GM21367 (cell line): ENCODE results near the gene SLC22A15.
"Not testable (repeated sequence)": the region's sequence is repeated elsewhere in the genome, so short reads cannot be mapped to it uniquely, and the experiment has no call there.

Experiments used
- ATAC-seq: cut with Tn5 transposase; IDR thresholded peaks from one replicate; pipeline ENCODE4 v1.9.1; 2021; ENCODE audit not compliant: unreplicated experiment

SLC22A15 gene

GRCh38 chr1:115976062-115976920 lies at the start of gene SLC22A15:
Gene SLC22A15, plus strand, starts transcription at chr1:115976513. Its CDS starts 115 bp downstream, at chr1:115976628.
- peak; percentile 87 for ATAC-seq

DNA sequence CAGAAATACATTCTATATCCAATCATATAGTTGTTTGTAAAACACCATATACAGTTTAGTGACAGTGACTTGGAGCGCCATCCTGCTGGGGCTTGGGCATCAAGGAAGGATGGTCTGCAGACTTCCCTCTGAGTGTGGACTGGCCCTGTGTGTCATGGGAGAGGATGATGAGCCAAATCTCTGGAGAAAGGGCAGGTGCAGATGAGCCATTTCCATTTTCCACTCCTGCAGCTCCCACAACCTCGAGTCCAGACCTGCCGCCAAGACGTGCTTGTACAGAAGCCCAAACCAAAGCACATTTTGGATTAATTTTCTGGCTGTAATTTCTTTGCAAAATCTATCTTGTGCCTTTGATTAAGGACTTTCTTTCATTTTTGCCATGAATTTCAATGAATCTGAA lies 48.3 kb upstream of the SLC22A15 start:
- no peak for ATAC-seq

- no peak for ATAC-seq
These were observed 46.4 kb upstream of the SLC22A15 start for GRCh38 chr1:115929881-115930280.

DNA sequence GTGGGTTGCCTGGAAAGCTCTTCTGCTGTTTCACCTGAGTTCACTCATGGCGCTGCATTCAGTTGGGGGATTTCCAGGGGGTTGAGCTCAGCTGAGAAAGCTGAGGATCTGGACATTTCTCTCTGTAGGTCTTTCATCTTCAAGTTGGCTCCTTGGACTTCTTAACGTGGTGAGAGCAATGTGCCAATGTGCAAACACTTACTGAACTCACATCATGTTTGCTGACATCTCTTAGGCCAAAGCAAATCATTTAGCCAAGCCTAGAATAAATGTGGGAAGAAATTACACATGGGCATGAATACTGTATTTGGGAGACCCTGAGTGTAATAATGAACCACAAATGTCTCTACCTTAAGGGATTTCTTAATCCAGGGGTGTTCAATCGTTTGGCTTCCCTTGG lies 42.7 kb upstream of the SLC22A15 start:
- ATAC-seq = no peak

DNA sequence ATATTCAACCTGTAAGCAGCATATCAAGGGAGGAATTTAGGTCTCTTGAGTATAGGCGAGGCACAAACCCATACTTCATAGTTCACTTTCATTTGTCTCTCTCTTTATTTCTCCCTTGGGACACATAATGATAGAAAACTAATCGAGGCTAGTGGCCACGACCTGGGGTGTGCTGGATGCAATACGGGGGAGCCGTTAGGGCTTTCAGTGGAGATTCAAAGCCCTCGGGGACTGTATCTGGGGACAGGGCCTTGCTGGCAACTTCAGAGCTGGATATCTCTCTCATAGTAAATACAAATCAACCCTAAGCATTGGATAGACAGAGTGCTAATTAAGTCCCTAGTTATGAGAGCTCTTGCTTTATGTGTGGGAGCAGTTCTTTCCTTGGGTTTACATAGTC lies 36.9 kb upstream of the SLC22A15 start:
- no peak for ATAC-seq

GRCh38 chr1:115946116-115946515 lies 30.2 kb upstream of the SLC22A15 start:
- no peak for ATAC-seq

DNA sequence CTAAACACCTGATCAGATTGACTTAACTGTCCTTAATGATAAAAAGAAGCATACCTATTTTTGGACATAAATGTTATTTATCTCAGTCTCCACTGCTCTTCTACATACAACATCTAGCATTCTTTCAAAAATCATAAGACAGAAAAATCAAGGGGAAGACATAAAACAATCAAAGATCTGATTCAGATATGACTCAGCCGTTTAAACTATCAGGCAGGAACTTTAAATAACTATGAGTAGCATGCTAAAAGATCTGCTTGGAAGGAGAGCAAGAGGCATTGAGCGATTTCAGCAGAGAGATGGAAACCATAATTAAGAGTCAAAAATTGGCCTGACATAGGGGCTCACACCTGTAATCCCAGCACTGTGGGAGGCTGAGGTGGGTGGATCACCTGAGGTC lies 27.2 kb upstream of the SLC22A15 start:
- ATAC-seq = no peak

DNA sequence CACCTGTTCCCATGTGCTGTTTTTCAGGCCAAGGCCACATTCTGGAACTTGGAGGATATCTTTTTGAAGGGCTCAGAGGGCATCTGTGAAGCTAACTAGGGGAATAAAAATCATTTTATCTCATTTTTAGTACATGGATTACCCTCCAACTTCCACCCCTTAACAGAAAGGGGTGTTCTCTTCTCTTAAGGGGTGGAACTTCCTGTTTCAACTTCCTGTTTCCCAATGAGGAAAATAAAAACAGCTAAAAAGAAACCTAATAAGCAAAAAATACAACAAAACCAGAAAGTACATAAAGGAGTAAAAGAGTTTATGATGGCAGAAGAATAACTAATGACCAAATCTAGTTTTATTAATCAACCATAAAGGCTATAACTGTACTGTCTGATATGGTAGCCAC lies 24.8 kb upstream of the SLC22A15 start:
- ATAC-seq = no peak

DNA sequence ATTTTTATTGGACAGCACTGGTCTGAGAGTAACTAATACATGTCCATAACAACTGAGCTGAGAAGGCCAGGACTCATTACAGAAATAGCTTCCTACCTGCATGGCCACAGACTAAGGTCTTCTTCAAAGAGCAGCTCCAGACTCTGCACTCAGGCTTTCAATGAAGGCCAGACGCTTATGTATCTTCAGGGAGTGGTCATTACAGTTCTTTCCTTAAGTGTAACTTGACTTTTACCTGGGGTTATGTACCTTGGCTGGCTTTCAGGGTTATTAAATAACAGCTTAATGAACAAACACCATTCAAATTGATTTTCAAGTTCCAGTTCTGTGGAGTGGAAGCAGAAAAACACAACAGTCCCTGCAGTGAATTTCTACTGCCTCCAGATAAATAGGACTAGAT lies 23.8 kb upstream of the SLC22A15 start:
- no peak for ATAC-seq

DNA sequence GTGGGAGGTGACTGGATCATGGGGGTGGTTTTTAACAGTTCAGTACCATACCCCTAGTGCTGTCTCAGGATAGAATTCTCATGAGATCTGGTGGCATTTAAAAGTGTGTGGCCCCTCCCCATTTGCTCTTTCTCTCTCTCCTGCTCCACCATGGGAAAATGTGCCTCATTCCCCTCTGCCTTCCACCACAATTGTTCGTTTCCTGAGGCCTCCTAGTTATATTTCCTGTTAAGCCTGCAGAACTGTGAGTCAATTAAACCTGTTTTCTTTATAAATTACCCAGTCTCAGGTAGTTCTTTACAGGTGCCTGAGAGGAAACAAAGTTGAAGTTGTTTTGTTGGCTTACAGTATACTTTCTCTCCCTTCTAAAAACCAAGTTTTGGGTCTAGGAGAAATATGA lies 23.1 kb upstream of the SLC22A15 start:
- ATAC-seq = no peak

DNA sequence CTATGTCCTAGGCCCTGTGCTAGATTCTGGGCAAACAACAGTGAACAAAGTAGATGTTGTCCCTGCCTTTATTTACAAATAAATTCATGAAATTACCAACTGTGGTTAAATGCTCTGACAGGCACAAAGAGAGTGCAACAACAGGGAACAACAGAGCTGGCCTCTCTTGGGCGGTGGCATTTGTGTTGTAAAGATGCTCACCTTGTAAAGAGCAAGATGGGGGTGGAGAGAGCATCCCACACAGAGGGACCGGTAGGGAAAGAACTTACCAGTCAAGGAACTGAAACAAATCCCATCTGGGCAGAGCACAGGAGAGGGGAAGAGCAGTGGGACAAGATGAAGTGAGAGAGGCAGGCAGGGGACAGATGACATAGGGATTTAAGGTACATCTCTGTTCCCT lies 21.6 kb upstream of the SLC22A15 start:
- ATAC-seq = no peak

- ATAC-seq = no peak
These were observed 21.1 kb upstream of the SLC22A15 start for GRCh38 chr1:115955228-115955627.

- ATAC-seq = no peak
These were observed 17.4 kb upstream of the SLC22A15 start for GRCh38 chr1:115958866-115959265.

GRCh38 chr1:115969509-115969908 lies 6.8 kb upstream of the SLC22A15 start:
- no peak for ATAC-seq

- ATAC-seq = not testable (repeated sequence)
These were observed 4.5 kb upstream of the SLC22A15 start for GRCh38 chr1:115971778-115972177.

DNA sequence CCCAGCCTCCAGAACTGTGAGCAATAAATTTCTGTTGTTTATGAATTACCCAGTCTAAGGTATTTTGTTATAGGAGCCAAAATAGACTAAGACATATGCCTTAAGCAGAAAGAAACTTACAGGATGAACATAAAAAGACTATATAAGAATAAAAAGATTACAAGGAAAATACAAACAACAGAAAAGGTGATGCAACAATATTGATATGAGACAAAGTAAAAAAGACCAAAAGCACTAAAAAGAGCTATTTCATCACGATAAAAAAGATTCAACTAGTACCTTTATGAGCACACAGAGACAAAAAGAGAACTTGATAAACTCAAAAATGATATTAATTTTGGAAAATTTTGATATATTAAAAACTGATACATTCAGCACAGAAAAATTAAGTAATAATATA lies 3.2 kb upstream of the SLC22A15 start:
- ATAC-seq = no peak

DNA sequence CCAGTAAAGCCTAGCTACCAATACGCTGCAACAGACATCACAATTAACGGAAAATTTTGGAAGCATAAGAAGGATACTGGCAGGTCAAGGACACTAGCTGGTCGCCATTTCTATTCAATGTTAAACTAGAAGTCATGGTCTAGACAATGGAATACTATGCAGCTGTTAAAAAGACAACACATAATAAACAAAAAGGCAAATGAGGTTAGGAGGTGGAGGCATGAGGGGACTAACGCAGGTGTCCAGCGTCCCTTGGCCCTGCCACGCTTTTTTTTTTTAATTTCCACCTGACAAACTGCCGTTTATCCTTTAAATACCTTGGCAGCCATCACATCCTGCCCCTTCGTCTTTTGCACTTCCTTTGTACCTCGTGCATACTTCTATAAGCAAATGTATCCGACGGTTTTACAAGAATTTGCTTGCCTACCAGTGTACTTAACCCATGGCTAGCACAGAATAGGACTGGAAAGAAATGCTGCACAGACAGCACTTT lies 698 bp upstream of the SLC22A15 start:
- ATAC-seq = no peak

- no peak for ATAC-seq
These were observed 697 bp downstream of the SLC22A15 start for GRCh38 chr1:115976921-115977498.

DNA sequence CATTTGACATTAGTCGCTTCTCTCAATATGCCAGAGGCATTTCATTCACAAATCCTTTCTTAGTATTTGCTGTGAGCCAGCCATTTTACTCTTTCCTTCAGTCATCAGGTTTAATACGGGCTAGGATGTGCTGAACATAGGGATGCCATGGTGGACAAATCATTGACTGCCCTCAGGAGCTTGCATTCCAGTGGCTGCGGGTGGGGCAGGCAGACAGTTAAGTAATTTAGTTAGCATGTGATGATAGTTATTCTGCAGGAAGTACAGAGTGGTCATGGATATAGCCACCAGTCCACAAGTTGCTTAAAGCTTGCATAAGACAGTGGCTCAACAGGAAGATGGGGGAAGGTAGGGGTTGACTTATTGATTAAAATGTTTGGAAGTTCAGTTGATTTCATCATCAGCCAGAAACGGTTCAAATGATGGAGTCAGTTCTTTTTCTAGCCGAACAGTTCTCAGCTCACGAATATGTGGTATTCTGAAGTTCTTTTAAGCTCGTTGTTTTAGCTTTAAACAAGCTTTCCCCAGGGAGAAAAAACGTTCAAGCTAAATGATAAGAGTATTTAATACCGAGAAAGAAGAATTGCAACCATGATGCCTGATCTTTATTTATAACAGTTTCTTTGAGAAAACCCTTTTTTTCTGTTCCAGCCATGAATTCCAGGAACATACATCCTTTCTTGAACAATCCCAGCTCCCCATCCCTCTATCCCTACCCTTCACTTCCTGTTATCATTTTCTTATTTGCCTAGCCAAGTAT lies 1.4 kb downstream of the SLC22A15 start:
- no peak for ATAC-seq

GRCh38 chr1:115978292-115978941 lies 2.1 kb downstream of the SLC22A15 start:
- ATAC-seq = no peak

DNA sequence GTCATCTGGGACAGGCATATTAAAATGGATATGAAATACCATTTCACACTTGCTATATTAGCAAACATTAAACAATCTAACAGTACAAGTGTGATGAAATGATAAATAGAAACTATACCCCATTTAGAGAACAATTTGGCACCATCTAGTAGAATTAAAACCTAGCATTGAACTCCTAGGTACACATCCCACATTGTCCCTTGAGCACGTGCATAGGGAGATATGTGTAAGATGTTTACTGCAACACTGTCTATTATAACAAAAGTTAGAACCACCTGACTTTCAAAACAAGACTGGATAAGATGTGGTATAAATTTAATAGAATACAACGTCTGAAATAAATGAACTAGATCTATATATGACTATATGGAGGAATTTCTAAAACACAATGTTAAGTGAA lies 3.8 kb downstream of the SLC22A15 start:
- ATAC-seq = no peak
